Endothelial cell of umbilical vein (primary cell): Measurements from ENCODE around the gene ITFG1. TPM values are rescaled to one million over a fixed set of nuclear protein-coding genes. Genes with fewer than 3 reads are reported as not detected.

ENCODE experiments used
- BruUV-seq: library from RNA; stranded (reverse); fragments of 400-500 nt; replicated peaks from 2 replicates; lab custom pipeline; 2021; lab: Mats Ljungman, UMichigan
- CTCF ChIA-PET: fragments of 300-600, 350-600 bp; sonication (Branson Sonifier 250); formaldehyde crosslinking; loops from one replicate; lab custom pipeline; 2021; ENCODE audit warnings: antibody characterized with exemption, inconsistent platforms; lab: Charles Lee
- POLR2A ChIA-PET: fragments of 300-600, 350-600 bp; sonication (Branson Sonifier 250); formaldehyde crosslinking; loops from one replicate; lab custom pipeline; 2021; ENCODE audit warnings: antibody characterized with exemption, inconsistent platforms; lab: Charles Lee
- DNase-seq: peaks from one replicate; pipeline ENCODE4 v3.0.0-alpha.2; 2011; ENCODE audit warnings: low read depth, low spot score
- FAIRE-seq: peaks from 2 replicates; lab custom pipeline; 2011; peaks lifted over from hg19 to GRCh38; lab: Jason Lieb, UNC
- H2AFZ ChIP-seq: 2 replicates; pipeline ENCODE4 v1.6.0; 2012; ENCODE audit warnings: low read depth, low read length, control low read depth, inconsistent platforms
- H3K27ac ChIP-seq: 2 replicates; pipeline ENCODE4 v1.5.1; 2011; ENCODE audit warnings: low read depth, mild to moderate bottlenecking, control low read depth, low read length, moderate library complexity; ENCODE audit not compliant: insufficient read depth
- H3K27me3 ChIP-seq, 2 experiments: 2 replicates each; pipeline versions ENCODE4 v1.6.0 to v1.6.1; 2011; ENCODE audit warnings: low read length in 2 of 2, mixed read lengths in 1 of 2; ENCODE audit not compliant: control insufficient read depth in 2 of 2, insufficient read depth in 2 of 2
- H3K36me3 ChIP-seq, 2 experiments: 2 replicates in 1 of 2; 3 replicates in 1 of 2; pipeline ENCODE4 v1.5.1; 2011; ENCODE audit warnings: low read length in 2 of 2, mild to moderate bottlenecking in 1 of 2, moderate library complexity in 1 of 2; ENCODE audit not compliant: control insufficient read depth in 2 of 2, insufficient read depth in 2 of 2; ENCODE audit errors: extremely low read depth in 1 of 2
- H3K4me1 ChIP-seq: 3 replicates; pipeline ENCODE4 v1.5.1; 2011; ENCODE audit warnings: mild to moderate bottlenecking, low read length; ENCODE audit not compliant: control insufficient read depth, insufficient read depth; ENCODE audit errors: extremely low read depth
- H3K4me2 ChIP-seq: 2 replicates; pipeline ENCODE4 v1.6.1; 2011; ENCODE audit warnings: low read length, control low read depth, mixed read lengths; ENCODE audit not compliant: insufficient read depth
- H3K4me3 ChIP-seq, 3 experiments: fragments of 200-600 bp in 1 of 3; sonication (generic), shearing (Covaris generic) in 1 of 3; replicated peaks in 1 of 3; 2 replicates each; pipeline ENCODE4 v1.5.1; 2011 to 2016; ENCODE audit warnings: control low read depth in 3 of 3, low read length in 3 of 3, mild to moderate bottlenecking in 2 of 3, inconsistent platforms in 1 of 3, low read depth in 1 of 3, moderate library complexity in 1 of 3; ENCODE audit not compliant: insufficient read depth in 1 of 3
- H3K79me2 ChIP-seq: 2 replicates; pipeline ENCODE4 v1.6.0; 2012; ENCODE audit warnings: low read length, inconsistent platforms; ENCODE audit not compliant: control insufficient read depth, insufficient read depth
- H3K9ac ChIP-seq: replicated peaks from 2 replicates; pipeline ENCODE3; 2011; ENCODE audit warnings: low read length, control low read depth; ENCODE audit not compliant: insufficient read depth; ENCODE audit errors: extremely low read depth
- H3K9me1 ChIP-seq: replicated peaks from 3 replicates; pipeline ENCODE4 v1.6.0; 2011; ENCODE audit warnings: mild to moderate bottlenecking, low read length; ENCODE audit not compliant: control insufficient read depth, insufficient read depth; ENCODE audit errors: extremely low read depth
- H3K9me3 ChIP-seq: replicated peaks from 2 replicates; pipeline ENCODE4 v1.5.1; 2012; ENCODE audit warnings: low read length, inconsistent platforms; ENCODE audit not compliant: control insufficient read depth, insufficient read depth
- H4K20me1 ChIP-seq: replicated peaks from 2 replicates; pipeline ENCODE3; 2011; ENCODE audit warnings: mild to moderate bottlenecking, low read length; ENCODE audit not compliant: control insufficient read depth, insufficient read depth; ENCODE audit errors: extremely low read depth
- EZH2 ChIP-seq: IDR thresholded peaks from 2 replicates; pipeline ENCODE4 v1.6.1; 2012; ENCODE audit warnings: borderline replicate concordance, low read depth, mild to moderate bottlenecking, moderate library complexity, low read length, inconsistent platforms; ENCODE audit not compliant: severe bottlenecking
- FOS ChIP-seq: IDR thresholded peaks from 2 replicates; pipeline ENCODE4 v1.6.1; 2011; ENCODE audit warnings: mild to moderate bottlenecking, low read length, moderate library complexity, borderline replicate concordance; ENCODE audit not compliant: insufficient read depth
- GATA2 ChIP-seq: IDR thresholded peaks from 2 replicates; pipeline ENCODE4 v1.7.0; 2011; ENCODE audit warnings: low read depth, mild to moderate bottlenecking, moderate library complexity, mixed read lengths, low read length; ENCODE audit not compliant: insufficient read length, insufficient read depth
- JUN ChIP-seq: IDR thresholded peaks from 2 replicates; pipeline ENCODE4 v1.6.1; 2011; ENCODE audit warnings: borderline replicate concordance, low read depth; ENCODE audit not compliant: insufficient read length, insufficient read depth
- MYC ChIP-seq: IDR thresholded peaks from one replicate; pipeline ENCODE4 v1.6.1; 2011; ENCODE audit warnings: mild to moderate bottlenecking, low read depth, low read length
- POLR2A ChIP-seq: IDR thresholded peaks from 2 replicates; pipeline ENCODE4 v1.6.1; 2012; ENCODE audit warnings: low read depth, mild to moderate bottlenecking, control low read depth, low read length
- POLR2AphosphoS5 ChIP-seq: IDR thresholded peaks from 2 replicates; pipeline ENCODE4 v1.6.1; 2012; ENCODE audit warnings: low read depth, mild to moderate bottlenecking, control low read depth, low read length, moderate library complexity; ENCODE audit not compliant: insufficient read depth
- dilution Hi-C: fragments of 300-500 bp; cut with MboI; formaldehyde crosslinking; loops from one replicate; pipeline ENCODE4 v1.15.0; 2019; ENCODE audit warnings: low sequenced_read_pairs; ENCODE audit not compliant: extremely low pct_ligation_motif_present
- intact Hi-C: fragments of 100-400 bp; cut with micrococcal nuclease; formaldehyde crosslinking; loops from one replicate; pipeline ENCODE4 v1.10.0; 2022
- polyA plus RNA-seq, 4 experiments: library from polyadenylated mRNA; depleted of rRNA in 3 of 4; stranded (reverse) in 3 of 4; unstranded in 1 of 4; fragments of >200 nt; gene quantifications; 2 replicates each; pipeline versions ENCODE4 v1.2.1 to v1.2.3, GENCODE V29; 2011 to 2012; ENCODE audit warnings: missing spikeins in 1 of 4
- total RNA-seq: library from RNA; stranded (reverse); gene quantifications from 2 replicates; pipeline ENCODE4 v1.2.3, GENCODE V29; 2021
- TF ChIP-seq, protein P1 (sequence below), 2 donors: IDR thresholded peaks; 1 replicate in 1 of 2; 2 replicates in 1 of 2; pipeline ENCODE4 v1.5.1; 2011; ENCODE audit warnings: low read length in 2 of 2, mild to moderate bottlenecking in 2 of 2, moderate library complexity in 2 of 2, control low read depth in 1 of 2, inconsistent platforms in 1 of 2, low read depth in 1 of 2; ENCODE audit not compliant: insufficient read depth in 1 of 2; ENCODE audit errors: extremely low read depth in 1 of 2
- TF ChIP-seq, protein P2 (sequence below): IDR thresholded peaks from 2 replicates; pipeline ENCODE4 v1.6.1; 2011; ENCODE audit not compliant: insufficient read depth, insufficient read length

Gene ITFG1
- total and polyA plus RNA-seq, 2 donors (not counting 3 experiments of a cell fraction or from before 2014, with no cell fraction given) = 32.1 to 44.2 TPM

DNA sequence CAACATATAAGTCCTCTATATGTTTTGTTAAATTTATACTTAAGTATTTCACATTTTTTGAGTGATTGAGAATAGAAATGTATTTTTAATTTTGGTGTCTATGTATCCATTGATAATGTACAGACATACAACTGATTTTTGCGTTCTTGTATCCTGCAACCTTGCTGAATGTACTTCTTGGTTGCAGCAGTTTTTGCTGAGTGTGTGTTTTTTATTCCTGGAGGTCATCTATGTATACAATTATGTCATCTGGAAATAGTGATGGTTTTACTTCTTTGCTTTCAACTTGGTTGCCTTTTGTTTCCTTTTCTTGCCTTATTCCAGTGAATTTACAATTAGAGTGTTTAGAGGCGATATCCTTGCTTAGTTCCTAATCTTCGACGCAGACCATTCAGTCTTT, 249.6 kb downstream of the ITFG1 start:
- CTCF ChIA-PET = no interaction called here
- no peaks in the 10 kb centered on the region for H3K9me3 ChIP-seq
- H3K27ac ChIP-seq = no peak overlapping the region
- H3K9ac ChIP-seq = no peak overlapping the region
- dilution Hi-C loops = no loop called here
- no peaks in the 10 kb centered on the region for H3K36me3 ChIP-seq
- H4K20me1 ChIP-seq = no peaks in the 10 kb centered on the region
- no peak overlapping the region for H3K4me3 ChIP-seq
- H2AFZ ChIP-seq = no peak overlapping the region
- POLR2A ChIA-PET = no interaction called here
- H3K79me2 ChIP-seq = no peaks in the 10 kb centered on the region
- no peaks in the 10 kb centered on the region for H3K4me1 ChIP-seq
- no peak for FAIRE-seq
- intact Hi-C loops = no loop called here
- no peaks in the 10 kb centered on the region for H3K27me3 ChIP-seq
- no TSS peak for BruUV-seq
- H3K9me1 ChIP-seq = no peaks in the 10 kb centered on the region
- DNase-seq = no peak
- TF ChIP-seq JUN (no peak), FOS (no peak), MYC (no peak), POLR2AphosphoS5 (no peak), POLR2A (no peak), EZH2 (no peak), GATA2 (no peak)
- TF ChIP-seq, protein P1, sequence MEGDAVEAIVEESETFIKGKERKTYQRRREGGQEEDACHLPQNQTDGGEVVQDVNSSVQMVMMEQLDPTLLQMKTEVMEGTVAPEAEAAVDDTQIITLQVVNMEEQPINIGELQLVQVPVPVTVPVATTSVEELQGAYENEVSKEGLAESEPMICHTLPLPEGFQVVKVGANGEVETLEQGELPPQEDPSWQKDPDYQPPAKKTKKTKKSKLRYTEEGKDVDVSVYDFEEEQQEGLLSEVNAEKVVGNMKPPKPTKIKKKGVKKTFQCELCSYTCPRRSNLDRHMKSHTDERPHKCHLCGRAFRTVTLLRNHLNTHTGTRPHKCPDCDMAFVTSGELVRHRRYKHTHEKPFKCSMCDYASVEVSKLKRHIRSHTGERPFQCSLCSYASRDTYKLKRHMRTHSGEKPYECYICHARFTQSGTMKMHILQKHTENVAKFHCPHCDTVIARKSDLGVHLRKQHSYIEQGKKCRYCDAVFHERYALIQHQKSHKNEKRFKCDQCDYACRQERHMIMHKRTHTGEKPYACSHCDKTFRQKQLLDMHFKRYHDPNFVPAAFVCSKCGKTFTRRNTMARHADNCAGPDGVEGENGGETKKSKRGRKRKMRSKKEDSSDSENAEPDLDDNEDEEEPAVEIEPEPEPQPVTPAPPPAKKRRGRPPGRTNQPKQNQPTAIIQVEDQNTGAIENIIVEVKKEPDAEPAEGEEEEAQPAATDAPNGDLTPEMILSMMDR (IDR thresholded peaks at IDR 0.05; ENCODE audit: extremely low read depth in 1 of 2, insufficient read depth in 1 of 2, low read depth in 1 of 2, low read length in 2 of 2) = no peak
- TF ChIP-seq, protein P2, sequence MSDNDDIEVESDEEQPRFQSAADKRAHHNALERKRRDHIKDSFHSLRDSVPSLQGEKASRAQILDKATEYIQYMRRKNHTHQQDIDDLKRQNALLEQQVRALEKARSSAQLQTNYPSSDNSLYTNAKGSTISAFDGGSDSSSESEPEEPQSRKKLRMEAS = no peak
- H3K4me2 ChIP-seq = no peak overlapping the region
